RPMI8226 (cell line): Measurements from ENCODE around the gene TEDC1.
A peak's percentile ranks its signal among the peaks of the same experiment; 100 is the strongest.

ENCODE experiments used
- DNase-seq: peaks from one replicate; pipeline ENCODE4 v3.0.0-alpha.2; 2015

The TEDC1 gene

DNA sequence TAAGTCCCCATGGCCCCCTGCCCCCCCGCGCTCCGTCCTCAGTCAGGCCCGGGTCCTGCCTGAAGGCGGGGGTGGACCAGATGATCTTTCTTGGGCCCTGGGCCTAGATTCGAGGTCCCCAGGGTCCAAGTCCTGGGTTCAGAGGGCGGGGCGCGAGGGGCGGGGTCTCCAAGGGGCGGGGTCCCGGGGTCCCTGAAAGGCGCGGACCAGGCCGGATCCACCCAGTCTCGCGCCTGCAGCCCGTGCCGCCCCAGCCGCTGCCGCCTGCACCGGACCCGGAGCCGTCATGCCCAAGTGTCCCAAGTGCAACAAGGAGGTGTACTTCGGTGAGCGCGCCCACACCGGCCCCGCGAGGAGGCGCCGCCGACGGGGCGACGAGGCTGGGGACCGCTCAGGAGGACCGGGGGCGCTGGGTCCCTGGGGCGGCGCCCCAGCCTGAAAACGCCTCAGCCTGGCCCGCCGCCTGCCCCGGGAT, 4.0 kb upstream of the TEDC1 start:
- peak; percentile 28 for DNase-seq

DNA sequence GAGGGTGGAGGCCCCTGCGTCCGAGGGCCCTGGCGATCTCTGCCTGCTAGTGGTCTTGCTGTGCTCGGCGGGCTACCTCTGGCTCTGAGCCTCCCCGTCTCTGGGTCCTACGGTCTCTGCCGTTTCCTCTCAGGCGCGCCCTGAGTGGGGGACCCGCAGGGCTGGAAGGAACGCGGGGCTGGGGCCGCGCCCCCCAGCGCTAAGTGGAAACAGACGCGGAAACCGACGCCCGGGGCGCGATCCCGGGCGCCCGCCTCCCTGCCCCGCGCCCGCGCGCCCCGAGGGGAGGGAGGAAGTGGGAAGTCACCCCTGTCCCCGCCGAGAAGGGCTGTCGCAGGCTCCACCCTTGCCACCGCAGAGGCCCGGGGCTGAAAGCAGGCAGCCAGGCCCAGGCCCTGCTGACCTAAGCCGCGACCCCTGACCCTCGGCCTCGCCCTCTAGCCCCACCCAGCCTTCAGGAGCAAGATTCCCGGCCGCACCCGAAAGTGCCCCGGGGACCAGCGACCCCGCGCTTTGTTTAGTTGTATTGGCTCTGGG, 3.5 kb upstream of the TEDC1 start:
- peak; percentile 68 for DNase-seq

DNA sequence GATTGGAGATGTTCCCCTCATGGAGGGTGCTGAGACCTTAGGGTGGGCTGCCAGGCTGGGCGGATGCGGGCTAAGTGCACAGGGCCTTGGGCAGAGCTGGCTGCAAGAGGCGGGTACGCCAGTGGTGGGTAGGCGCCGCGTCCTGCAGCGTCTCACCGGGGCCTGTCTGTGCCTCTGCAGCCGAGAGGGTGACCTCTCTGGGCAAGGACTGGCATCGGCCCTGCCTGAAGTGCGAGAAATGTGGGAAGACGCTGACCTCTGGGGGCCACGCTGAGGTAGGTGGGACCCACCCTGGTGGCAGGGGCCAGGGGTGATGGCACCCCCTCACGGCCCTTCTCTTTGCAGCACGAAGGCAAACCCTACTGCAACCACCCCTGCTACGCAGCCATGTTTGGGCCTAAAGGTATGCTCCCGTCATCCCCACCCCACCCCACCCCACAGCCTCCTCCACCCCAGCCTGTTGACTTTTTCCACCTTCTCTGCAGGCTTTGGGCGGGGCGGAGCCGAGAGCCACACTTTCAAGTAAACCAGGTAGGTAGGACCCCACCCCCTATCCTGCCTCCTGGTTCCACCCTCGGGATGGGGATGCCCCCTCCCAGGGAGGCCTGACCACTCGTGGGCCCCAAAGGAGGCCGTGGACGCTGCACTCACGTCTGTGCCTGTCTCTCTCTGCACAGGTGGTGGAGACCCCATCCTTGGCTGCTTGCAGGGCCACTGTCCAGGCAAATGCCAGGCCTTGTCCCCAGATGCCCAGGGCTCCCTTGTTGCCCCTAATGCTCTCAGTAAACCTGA, 2.9 kb upstream of the TEDC1 start:
- DNase-seq, result peak; percentile 38

DNA sequence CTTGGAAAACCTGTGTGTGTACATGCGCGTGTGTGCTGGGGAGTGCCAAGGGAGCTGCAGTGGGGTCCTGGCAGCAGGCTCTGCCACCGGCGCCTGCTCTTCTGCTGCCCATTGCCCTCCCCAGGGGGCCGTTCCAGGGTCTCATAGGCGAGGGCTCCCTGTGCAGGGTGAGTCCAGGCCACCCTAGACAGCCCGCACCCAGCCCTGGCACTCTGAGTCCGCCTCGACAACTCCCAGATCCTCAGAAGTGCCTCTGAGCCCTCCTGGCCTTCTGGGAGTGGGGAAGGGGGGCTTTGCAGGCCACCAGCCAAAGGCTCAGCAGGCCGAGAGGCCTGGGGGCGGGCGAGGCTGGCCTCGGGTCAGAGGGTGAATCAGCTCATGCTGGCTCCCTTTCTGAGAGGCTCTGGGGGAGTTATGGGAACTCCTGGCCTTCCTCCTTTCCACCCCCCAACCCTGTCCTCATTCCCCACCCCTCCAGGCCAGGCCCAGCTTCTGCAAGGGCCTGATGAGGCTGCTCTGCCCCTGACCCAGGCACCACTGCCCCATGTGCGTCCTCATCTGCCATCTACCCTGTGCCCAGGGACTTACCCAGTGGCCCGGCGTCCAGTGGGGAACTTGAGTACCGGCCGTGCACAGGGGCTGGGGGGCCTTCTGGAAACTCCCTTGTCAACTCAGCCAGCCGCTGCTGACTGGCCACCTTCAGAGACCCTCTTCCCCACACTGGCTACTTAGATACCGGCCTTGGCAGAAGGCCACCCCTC, 2.1 kb upstream of the TEDC1 start:
- DNase-seq, result no peak

DNA sequence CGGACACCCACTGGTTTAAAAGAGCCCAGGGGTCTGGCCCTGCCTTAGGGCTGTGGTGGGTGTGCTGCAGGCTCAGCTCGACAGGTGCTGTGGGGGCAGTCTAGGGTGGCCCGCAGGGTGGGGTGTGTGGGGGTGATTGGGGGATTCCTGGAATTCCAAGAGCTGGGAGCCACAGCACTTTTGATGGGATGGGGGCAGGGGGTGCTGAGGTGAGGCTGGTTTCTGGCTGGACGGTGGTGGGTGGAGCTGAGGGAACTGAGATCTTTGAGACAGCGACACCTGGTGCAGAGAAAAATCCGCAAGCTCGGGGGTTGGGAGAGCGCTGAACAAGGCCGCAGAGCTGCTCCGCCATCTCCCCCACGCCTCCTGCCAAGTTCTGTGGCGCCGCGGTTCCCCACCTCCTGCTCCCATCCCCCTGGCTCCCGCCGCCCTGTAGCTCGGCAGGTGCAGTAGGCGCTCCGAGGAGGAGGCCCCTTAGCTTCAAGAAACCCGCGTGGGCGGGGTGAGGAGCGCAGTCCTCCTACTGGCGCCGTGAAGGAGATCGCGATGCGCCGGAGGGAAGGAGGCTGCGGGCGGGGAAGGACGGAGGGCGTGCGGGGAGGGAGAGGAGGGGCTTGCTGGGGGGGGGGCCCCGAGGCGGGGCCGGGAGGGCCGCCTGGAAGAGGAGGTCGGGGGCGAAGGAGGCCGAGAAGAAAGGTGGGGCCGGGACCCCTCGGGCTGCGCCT, 1.3 kb upstream of the TEDC1 start:
- peak; percentile 90 for DNase-seq

DNA sequence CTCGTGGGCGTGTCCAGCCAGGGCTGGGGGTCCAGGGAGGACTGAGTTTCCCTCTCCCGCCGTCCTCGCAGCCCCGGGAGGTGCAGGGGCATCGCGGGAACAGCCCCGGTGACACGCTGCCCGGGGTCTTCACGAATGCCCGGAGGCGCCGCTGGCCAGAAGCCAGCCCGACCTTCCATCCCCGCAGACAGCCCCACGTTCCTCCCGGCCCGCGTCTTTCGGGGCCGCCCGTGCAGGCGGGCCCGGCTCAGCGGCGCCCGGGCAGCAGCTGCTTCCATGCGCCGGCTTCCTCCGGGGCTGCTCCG, 827 bp upstream of the TEDC1 start:
- DNase-seq, result no peak

DNA sequence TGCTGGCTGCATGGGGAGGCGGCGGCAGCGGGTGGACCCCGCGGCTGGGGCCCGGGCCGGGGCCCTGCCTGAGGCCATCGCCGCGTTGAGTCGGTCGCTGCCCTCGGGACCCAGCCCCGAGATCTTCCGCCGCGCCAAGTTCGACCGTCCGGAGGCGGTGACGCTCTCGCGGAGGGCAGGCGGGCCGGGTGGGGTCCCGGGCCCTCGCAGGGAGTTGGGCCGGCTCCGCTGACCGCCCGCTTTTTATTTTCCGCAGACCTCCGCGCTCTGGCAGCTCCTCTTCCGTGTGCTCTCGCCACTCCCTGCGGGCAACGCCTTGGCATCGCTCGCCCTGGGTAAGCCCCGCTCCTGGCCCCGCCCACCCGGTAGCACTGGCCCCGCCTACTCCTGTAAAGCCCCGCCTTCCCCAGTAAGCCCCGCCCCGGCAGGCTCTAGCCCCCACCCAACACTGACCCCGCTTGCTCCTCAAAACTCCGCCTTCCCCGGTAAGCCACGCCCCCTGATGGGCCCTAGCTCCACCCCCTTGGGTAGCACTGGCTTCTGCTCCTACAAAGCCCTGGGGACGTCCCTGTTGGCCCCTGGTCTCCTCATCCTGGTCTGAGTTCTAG, 424 bp downstream of the TEDC1 start:
- peak; percentile 76 for DNase-seq

DNA sequence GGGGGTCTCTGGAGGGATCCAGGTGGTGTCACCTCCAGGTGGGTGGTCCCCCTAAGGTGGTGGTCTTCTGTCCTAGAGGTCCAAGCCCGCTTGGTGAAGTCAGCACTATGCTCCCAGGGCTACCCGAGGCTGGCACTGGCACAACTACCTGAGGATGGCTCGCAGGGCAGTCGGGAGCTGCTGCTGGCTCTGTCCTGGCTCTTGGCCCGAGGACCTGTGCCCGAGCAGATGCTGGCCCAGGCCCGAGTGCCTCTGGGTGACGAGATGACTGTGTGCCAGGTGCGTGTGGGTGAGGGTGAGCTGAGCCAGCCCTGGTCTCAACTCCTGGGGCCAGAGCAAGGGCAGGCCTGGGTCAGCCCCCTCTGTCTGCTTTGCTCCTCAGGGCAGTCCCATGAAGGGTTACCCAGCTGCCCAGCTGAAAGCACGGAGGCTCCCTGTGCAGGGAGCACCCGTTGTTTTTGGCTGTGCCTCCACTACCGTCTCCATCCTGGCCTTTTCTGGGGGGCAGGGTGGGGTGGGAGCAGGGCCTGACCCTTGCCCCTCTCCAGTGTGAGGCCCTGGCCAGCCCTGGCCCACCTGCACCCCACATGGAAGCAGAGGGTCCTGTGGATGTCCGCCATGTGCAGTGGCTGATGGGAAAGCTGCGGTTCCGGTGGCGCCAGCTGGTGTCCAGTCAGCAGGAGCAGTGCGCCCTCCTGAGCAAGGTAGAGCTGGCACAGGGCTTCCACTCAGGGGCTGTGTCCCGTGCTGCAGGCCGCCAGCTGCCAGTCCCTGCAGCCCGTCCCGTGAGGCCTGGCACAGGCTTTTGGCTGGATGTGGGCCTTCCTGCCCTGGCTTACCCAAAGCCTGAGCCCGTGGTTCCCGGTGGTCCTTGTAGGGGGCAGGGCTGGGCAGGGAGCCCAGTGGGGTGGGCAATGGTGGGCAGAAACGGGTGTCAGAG, 1.3 kb downstream of the TEDC1 start:
- no peak for DNase-seq

DNA sequence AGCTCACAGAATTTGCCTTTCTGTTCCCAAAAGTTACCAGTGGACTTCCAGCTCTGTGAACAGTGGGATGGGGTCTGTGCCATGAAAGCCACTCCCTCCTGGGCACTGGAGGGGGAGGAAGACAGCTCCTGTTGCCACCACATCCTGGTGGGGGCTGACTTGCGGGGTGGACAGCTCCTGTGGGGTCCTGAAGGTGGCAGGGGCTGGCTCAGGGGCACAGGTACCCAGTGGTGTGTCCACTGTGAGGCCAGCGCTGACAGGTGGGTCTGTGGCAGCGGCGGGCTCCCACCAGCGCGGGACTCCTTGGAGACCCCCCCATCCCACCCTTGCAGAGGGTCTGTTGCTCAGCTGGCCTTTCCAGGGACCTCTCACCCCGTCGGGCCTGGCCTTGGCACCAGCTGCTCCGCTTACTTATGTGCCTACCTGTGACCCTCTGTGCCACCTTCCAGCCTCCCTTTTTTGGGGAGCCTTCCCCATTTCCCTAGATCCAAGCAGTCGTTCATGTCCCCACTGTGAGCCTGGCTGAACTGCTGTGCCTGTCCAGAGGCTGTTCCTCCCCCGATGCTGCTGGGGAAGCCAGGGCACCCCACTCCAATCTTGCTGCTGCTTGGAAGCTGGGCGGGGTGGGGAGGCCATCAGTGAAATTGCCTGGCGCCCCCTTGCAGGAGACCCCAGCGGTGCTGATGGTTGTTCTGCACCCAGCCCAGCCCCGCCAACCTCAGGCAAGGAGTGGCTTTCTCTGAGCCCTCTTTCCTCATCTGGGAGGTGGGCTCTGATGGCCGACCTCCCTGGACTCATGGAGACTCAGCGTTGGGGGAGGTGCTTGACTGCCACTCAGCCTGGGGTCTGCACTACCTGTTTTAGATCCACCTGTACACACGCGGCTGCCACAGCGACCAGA, 2.2 kb downstream of the TEDC1 start:
- DNase-seq, result no peak

DNA sequence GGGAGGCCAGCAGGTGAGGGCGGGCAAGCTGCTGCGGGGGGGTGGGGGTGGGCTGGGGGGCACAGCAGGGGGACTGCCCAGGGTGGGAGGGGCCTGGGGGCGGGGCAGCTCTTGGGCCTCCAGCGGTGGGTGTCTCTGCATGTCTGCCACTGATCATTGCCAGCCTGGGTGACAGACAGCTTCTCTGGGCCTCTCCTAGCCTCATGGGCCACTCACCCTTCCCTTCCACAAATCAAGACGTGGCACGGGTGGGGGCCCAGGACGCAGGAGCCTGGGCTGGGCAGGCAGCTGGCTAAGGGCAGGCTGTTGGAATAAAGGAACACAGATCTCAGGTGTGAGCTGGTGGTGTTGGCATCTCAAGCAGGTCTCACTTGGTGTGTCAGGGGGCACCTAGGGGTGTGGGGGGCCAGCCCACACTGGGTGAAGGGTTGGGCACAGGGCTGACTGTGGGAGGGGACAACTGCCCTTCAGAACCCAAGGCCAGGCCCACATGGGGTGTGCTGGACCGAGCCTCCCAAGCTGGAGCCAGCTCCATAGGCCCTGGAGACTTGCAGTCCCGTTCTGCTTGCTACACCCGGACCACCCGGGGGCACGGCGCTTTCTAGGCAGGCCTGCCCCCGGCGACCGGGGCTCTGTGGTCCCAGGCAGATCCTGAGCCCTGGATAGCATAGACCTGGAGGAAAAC, 3.0 kb downstream of the TEDC1 start:
- no peak for DNase-seq

DNA sequence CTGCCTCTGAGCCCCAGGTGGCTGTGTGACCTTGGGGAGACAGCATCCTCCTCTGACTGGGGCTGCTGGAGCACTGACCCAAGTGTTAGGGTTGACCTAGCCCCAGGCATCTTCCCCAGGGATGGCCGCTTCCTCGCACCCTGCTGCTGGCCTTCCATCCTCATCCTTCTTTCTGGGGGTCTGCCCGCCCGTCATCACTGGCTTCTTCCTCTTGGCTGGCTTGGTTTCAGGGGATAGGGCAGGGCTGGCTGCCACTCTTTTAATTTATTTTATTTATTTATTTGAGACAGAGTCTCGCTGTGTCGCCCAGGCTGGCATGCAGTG, 3.5 kb downstream of the TEDC1 start:
- DNase-seq, result no peak

DNA sequence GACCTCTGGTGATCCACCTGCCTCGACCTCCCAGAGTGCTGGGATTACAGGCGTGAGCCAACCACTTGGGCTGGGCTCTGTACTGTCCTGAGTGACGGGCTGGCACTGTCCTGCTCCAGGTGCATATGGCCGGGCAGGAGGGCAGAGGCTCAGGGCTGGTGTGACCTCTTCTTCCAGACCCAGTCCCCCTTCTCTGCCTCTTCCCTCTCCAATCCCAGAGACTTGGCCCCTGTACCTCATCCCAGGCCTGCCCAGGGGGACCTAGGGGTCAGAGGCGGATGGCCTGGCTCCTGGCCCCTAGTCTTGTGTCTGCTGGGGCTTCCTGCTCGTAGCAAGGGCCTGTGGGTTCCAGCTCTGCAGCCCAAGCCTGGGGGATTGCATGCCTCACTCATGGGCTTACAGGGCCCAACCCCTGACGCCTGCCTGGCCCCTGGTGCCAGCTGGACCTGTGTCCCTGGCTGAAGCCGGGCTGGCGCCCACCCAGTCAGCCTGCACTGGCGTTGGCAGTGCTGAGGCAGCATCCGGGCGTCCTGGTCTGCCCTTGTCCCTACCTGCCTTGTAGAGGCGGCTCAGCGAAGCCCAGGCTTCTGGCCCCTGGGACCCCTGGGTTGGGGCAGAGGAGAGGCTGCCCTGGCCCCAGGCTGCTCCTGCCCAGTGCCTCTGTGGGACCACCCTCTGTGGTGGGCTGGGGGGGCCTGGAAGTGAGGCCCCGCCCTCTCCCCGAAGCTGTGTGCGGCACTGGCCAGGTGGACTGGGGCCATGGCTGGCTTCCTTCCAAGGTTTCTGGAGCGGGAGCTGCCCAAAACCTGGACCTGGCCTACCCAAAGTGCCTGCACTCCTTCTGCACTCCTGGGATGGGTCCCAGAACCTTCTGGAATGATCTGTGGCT, 4.3 kb downstream of the TEDC1 start:
- no peak for DNase-seq

DNA sequence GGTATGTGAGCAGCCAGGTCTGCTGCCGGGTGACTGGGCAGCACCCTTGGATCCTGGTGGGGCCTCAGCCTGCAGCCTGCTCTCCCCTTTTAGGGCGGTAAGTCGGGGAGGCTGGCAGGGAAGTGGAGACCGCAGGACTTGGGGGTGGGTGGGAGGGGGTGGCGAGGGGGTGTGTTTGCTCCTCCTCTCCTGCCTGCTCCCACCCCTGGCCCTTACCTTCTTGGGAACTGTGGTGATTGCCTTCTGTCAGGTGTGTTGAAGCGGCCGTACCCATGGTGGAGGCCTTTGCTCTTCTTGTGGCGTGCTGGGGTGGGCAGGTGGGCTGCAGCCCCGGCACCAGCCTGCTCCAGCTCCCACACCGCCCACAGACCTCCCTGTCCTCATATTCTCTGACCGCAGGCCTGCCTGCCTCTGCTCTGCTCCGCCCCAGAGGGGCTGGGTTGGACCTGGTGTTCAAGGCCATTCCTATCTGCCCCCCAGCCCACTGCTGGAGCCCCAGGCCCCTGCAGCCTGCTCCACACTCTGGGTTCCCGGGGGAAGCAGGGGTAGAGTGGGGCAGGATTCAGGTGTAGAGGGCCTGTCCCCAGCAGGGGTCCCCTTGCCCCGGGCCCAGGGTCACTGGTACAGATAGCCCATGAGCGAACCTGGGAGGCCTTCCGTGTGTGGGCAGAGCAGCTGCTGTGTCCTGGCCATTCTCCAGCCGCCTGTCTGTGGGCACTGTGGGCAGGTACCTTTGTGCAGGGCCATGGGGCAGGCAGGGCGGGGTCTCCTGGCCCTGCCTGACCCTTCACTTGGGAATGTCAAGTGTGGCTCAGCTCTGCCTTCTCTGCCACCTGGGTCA, 5.2 kb downstream of the TEDC1 start:
- DNase-seq, result no peak

DNA sequence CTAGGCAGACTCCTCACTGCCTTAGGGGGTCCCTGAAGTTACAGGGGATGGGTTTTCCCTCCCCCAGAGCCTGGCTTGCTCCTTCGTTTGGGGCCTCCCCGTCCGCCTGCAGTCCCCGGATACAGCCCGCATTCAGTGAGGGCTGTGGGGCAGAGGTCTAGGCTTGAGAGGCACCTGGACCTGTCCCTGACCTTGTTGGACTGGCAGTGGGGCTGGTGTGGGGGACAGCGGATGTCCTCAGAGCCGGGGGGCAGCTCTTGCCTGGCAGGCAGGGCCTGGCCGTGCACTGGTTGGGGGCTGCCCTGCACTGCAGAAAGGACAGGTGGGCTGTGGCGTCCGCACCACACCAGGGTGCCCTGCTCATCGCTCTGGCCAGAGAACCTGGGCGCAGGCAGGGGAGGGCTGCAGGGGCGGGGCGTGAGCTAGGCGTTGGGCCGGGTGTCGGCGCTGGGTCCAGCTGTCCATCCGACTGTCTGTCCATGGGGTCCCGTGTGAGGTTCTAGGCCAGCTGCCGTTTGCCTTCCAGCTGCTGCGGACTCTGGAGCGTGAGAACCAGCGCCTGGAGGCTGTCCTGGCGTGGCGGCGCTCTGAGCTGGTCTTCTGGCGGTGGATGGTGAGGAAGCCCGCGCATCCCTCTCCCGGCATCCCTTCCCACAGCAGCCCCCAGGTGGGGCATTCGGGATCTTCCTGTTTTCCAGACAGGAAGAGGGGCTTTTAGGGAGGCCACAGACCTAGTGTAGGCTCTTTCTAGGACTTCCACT, 6.0 kb downstream of the TEDC1 start:
- no peak for DNase-seq

DNA sequence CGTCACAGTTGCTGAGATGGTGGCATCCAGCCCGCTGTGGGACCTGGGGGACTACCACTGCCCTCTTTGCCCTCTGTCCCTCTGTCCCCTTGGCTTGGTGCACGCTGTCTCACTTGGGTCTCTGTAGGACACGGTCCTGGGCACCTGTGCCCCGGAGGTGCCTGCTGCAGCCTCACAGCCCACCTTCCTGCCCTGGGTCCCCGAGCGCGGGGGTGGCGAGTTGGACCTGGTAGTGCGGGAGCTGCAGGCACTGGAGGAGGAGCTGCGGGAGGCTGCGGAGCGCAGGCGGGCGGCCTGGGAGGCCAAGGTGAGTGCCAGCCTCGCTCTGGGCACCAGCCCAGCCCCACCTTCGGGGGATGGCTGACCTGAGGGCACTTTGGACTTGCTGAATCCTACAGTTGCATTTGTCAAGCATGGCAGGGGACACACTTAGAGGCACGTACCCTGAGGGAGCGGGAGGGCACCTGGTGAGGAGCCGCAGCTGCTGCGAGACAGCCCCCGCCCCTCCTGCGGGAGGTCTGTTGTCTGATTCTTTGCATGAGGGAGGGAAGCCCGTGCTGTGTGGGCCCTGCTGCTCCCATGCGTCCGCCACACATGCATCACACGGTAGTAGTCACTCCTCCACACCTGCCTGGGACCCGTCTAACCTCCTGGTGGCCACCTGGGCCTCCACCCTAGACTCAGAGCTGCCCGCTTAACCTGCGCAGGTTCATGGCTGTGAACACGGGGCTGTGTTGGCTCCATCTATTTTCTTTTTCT, 6.8 kb downstream of the TEDC1 start:
- DNase-seq, result no peak

DNA sequence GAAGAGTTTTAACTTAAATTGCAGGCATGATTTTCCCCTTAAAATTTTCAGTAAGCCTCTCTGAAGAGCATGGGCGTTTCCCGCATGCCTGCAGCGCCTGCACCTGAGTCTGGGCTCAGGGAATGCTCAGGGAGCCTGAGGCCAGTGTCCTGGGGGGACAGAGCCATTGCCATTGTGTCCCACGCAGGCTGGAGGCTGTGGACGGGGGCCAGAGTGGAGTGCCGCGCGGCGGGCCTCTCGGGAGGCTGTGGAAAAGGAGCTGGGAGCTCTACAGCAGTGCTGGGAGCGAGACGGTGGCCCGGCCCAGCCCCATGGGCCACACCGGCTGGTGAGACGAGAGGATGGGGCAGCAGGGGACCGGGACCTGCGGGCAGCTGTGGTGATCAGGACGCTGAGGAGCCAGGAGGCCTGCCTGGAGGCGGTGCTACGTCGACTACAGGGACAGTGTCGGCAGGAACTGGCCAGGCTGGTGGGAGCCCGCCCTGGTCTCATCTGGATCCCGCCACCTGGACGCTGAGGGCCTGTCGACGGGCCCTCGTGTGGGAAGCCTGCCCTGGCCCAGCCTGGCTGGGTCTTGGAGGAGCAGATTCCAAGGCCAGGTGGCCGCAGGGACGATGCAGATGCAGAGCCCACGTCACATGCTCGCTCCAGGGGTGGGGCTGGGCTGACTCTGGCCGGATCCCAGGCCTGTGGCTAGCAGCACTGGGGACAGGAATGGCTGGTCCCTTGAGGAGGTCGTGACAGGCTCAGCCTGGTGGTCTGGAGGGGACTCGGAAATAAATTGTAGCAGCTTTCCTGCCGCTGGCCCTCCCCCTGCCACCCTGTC, 7.6 kb downstream of the TEDC1 start:
- no peak for DNase-seq
